PC-3 (cell line): Measurements from ENCODE around the gene PRICKLE1.

Experiments
- EZH2 ChIP-seq: fragments of 300-600 bp; sonication (generic); IDR thresholded peaks from one replicate; pipeline ENCODE4 v1.6.1; 2017; ENCODE audit warnings: antibody characterized with exemption, mild to moderate bottlenecking, low read length; ENCODE audit not compliant: unreplicated experiment
- EZH2phosphoT487 ChIP-seq: fragments of 300-600 bp; sonication (generic); IDR thresholded peaks from 2 replicates; pipeline ENCODE4 v1.6.1; 2018; ENCODE audit warnings: mild to moderate bottlenecking, antibody characterized with exemption, low read length, borderline replicate concordance
- TF ChIP-seq, protein P1 (sequence below): fragments of 300-600 bp; sonication (generic); conservative IDR thresholded peaks from 2 replicates; pipeline ENCODE4 v1.5.1; 2017; ENCODE audit warnings: antibody characterized with exemption, low read depth, mild to moderate bottlenecking, low read length

DNA sequence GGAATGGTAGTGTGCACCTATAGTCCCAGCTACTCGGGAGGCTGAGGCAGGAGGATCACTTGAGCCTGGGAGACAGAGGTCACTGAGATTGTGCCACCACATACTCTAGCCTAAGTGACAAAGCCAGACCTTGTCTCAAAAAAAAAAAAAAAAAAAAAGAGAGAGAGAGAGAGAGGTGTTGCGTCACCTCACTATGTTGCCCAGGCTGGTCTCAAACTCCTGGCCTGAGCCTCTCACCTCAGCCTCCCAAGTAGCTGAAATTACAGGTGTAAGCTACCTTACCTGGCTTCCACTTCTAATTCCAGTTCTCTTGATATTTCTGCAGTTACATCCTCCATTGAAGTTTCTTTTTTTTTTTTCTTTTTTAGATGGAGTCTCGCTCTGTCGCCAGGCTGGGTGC is 94.3 kb downstream of the PRICKLE1 start:
- TF ChIP-seq, protein P1, sequence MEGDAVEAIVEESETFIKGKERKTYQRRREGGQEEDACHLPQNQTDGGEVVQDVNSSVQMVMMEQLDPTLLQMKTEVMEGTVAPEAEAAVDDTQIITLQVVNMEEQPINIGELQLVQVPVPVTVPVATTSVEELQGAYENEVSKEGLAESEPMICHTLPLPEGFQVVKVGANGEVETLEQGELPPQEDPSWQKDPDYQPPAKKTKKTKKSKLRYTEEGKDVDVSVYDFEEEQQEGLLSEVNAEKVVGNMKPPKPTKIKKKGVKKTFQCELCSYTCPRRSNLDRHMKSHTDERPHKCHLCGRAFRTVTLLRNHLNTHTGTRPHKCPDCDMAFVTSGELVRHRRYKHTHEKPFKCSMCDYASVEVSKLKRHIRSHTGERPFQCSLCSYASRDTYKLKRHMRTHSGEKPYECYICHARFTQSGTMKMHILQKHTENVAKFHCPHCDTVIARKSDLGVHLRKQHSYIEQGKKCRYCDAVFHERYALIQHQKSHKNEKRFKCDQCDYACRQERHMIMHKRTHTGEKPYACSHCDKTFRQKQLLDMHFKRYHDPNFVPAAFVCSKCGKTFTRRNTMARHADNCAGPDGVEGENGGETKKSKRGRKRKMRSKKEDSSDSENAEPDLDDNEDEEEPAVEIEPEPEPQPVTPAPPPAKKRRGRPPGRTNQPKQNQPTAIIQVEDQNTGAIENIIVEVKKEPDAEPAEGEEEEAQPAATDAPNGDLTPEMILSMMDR = no peak
- no peak for TF ChIP-seq EZH2
- TF ChIP-seq EZH2phosphoT487 = no peak
